ENCODE results near the gene ZSCAN29. TPM values are rescaled to one million over a fixed set of nuclear protein-coding genes. Genes with fewer than 3 reads are reported as not detected.

ZSCAN29 gene
- total and polyA plus RNA-seq, 2 of the 13 experiments (the other 11 are each of a cell fraction or from before 2014, with no cell fraction given), result 8.3 to 27.4 TPM

DNA sequence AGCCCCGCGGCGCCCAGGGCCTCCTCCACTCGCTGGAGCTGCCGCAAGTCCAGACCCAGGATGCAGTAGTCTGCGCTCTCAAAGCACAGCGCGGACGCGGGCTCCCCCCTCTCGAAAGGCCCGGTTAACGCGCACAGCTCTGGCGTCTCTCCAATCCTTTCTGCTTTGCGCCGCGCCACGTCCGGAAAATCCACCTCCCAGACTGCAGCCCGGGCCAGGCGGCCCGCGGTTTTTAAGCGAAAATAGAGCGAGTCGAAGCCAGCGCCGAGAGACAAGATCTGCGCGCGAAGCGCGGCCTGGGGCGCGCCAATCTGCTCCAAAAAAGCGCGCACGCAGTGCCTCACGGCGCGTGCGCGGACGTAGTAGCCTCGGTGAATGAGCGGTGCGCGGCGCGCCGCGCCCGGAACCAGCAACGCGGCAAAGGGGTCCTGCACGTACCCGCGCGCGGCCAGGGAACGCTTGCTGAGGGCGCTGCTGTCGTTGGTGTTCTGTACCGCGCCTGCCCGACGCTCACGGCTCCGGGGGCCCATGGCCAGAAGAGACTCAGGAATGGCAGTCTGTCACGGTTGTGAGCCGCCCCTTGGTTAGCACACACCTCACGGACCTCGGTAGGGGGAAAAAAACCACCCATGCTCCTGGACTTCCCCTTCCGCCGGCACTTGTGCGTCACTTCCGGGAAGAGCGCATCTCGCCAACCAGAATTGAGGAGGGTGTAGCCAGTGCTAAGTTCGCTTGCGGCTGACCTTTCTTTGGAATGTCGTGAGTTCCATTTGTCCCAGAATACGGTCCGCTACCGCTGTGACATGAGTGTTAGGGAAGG lies 40.7 kb downstream of the ZSCAN29 start, which contains the start of gene LCMT2 (continued):
- peak; percentile 90 for TF ChIP-seq KDM3A (CRISPR knock-in tag; IDR thresholded peaks at IDR 0.05; ENCODE audit: low read depth)
- TF ChIP-seq ZNF570 (CRISPR knock-in tag; IDR thresholded peaks at IDR 0.05; ENCODE audit: borderline replicate concordance), result no peak
- no peak for TF ChIP-seq ZNF775 (CRISPR knock-in tag; IDR thresholded peaks at IDR 0.05; ENCODE audit: borderline replicate concordance)
- TF ChIP-seq, protein P1, sequence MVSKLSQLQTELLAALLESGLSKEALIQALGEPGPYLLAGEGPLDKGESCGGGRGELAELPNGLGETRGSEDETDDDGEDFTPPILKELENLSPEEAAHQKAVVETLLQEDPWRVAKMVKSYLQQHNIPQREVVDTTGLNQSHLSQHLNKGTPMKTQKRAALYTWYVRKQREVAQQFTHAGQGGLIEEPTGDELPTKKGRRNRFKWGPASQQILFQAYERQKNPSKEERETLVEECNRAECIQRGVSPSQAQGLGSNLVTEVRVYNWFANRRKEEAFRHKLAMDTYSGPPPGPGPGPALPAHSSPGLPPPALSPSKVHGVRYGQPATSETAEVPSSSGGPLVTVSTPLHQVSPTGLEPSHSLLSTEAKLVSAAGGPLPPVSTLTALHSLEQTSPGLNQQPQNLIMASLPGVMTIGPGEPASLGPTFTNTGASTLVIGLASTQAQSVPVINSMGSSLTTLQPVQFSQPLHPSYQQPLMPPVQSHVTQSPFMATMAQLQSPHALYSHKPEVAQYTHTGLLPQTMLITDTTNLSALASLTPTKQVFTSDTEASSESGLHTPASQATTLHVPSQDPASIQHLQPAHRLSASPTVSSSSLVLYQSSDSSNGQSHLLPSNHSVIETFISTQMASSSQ (IDR thresholded peaks at IDR 0.05; ENCODE audit: low read depth), result no peak
- TF ChIP-seq, protein P1 (CRISPR knock-in tag; IDR thresholded peaks at IDR 0.05; ENCODE audit: borderline replicate concordance), result no peak
- TF ChIP-seq MAZ (IDR thresholded peaks at IDR 0.05; ENCODE audit: borderline replicate concordance, low read depth, low read length), result peak; percentile 36; the same call in 1 of the 2 replicates
- TF ChIP-seq MAZ (CRISPR knock-in tag; IDR thresholded peaks at IDR 0.05; ENCODE audit: low read depth), result peak; percentile 61
- no peak for TF ChIP-seq RORA (CRISPR knock-in tag; IDR thresholded peaks at IDR 0.05)
- TF ChIP-seq, protein P2, sequence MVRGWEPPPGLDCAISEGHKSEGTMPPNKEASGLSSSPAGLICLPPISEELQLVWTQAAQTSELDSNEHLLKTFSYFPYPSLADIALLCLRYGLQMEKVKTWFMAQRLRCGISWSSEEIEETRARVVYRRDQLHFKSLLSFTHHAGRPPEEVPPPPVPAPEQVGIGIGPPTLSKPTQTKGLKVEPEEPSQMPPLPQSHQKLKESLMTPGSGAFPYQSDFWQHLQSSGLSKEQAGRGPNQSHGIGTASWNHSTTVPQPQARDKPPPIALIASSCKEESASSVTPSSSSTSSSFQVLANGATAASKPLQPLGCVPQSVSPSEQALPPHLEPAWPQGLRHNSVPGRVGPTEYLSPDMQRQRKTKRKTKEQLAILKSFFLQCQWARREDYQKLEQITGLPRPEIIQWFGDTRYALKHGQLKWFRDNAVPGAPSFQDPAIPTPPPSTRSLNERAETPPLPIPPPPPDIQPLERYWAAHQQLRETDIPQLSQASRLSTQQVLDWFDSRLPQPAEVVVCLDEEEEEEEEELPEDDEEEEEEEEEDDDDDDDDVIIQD (CRISPR knock-in tag; IDR thresholded peaks at IDR 0.05; ENCODE audit: low read depth), result peak; percentile 37; the same call in 1 of the 2 replicates
- TF ChIP-seq RBAK (CRISPR knock-in tag; IDR thresholded peaks at IDR 0.05), result no peak
- TF ChIP-seq, protein P3, sequence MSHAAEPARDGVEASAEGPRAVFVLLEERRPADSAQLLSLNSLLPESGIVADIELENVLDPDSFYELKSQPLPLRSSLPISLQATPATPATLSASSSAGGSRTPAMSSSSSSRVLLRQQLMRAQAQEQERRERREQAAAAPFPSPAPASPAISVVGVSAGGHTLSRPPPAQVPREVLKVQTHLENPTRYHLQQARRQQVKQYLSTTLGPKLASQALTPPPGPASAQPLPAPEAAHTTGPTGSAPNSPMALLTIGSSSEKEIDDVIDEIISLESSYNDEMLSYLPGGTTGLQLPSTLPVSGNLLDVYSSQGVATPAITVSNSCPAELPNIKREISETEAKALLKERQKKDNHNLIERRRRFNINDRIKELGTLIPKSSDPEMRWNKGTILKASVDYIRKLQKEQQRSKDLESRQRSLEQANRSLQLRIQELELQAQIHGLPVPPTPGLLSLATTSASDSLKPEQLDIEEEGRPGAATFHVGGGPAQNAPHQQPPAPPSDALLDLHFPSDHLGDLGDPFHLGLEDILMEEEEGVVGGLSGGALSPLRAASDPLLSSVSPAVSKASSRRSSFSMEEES (CRISPR knock-in tag; IDR thresholded peaks at IDR 0.05), result no peak
- peak; percentile 91; the same call in 1 of the 2 replicates for TF ChIP-seq SNAI1 (CRISPR knock-in tag; IDR thresholded peaks at IDR 0.05; ENCODE audit: borderline replicate concordance)
- TF ChIP-seq, protein P4, sequence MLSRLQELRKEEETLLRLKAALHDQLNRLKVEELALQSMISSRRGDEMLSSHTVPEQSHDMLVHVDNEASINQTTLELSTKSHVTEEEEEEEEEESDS (CRISPR knock-in tag; IDR thresholded peaks at IDR 0.05; ENCODE audit: borderline replicate concordance), result no peak
- TF ChIP-seq EZH2 (conservative IDR thresholded peaks at IDR 0.05; ENCODE audit: low read depth, low read length), result no peak
- peak; percentile 97 for TF ChIP-seq GABPB1 (CRISPR knock-in tag; IDR thresholded peaks at IDR 0.05)
- TF ChIP-seq SRSF1 (optimal IDR thresholded peaks at IDR 0.05; ENCODE audit: low read depth, low read length), result peak; percentile 68
- peak; percentile 68 for TF ChIP-seq NR2F6 (IDR thresholded peaks at IDR 0.05)
- TF ChIP-seq NR2F6 (CRISPR knock-in tag; IDR thresholded peaks at IDR 0.05), result peak; percentile 61

Measured in HepG2 (cell line).